GM04504 (cell line): Measurements from ENCODE around the gene CCDC154.
"Not testable (repeated sequence)": the region's sequence is repeated elsewhere in the genome, so short reads cannot be mapped to it uniquely, and the experiment has no call there.

Experiments
- DNase-seq: peaks from one replicate; pipeline ENCODE4 v3.0.0-alpha.2; 2012; ENCODE audit warnings: low read depth

Gene CCDC154

GRCh38 chr16:1472974-1473373 is 28.6 kb upstream of the CCDC154 start:
- no peak for DNase-seq

GRCh38 chr16:1471569-1472194 is 27.3 kb upstream of the CCDC154 start:
- no peak for DNase-seq

- DNase-seq = no peak
Observed at GRCh38 chr16:1470481-1471251, 26.3 kb upstream of the CCDC154 start.

- DNase-seq = no peak
Observed at GRCh38 chr16:1469693-1470201, 25.4 kb upstream of the CCDC154 start.

- DNase-seq = not testable (repeated sequence)
Observed at GRCh38 chr16:1469141-1469540, 24.8 kb upstream of the CCDC154 start.

GRCh38 chr16:1468426-1468810 is 24.1 kb upstream of the CCDC154 start:
- DNase-seq = no peak

- no peak for DNase-seq
Observed at GRCh38 chr16:1466968-1467521, 22.7 kb upstream of the CCDC154 start.

- no peak for DNase-seq
Observed at GRCh38 chr16:1466054-1466453, 21.7 kb upstream of the CCDC154 start.

GRCh38 chr16:1465567-1465915 is 21.2 kb upstream of the CCDC154 start:
- no peak for DNase-seq

GRCh38 chr16:1464894-1465566 is 20.7 kb upstream of the CCDC154 start:
- no peak for DNase-seq

GRCh38 chr16:1464196-1464893 is 20.0 kb upstream of the CCDC154 start:
- DNase-seq = no peak

- DNase-seq = no peak
Observed at GRCh38 chr16:1461146-1461545, 16.8 kb upstream of the CCDC154 start.

- DNase-seq = no peak
Observed at GRCh38 chr16:1460602-1461138, 16.3 kb upstream of the CCDC154 start.

GRCh38 chr16:1459967-1460366 is 15.6 kb upstream of the CCDC154 start:
- DNase-seq = no peak

GRCh38 chr16:1458977-1459341 is 14.6 kb upstream of the CCDC154 start:
- no peak for DNase-seq

GRCh38 chr16:1458336-1458976 is 14.1 kb upstream of the CCDC154 start:
- no peak for DNase-seq

- no peak for DNase-seq
Observed at GRCh38 chr16:1457489-1458245, 13.3 kb upstream of the CCDC154 start.

GRCh38 chr16:1456951-1457350 is 12.6 kb upstream of the CCDC154 start:
- no peak for DNase-seq

- DNase-seq = no peak
Observed at GRCh38 chr16:1455190-1456171, 11.1 kb upstream of the CCDC154 start.
